ENCODE results near the gene GAGE12G.
"Not testable (repeated sequence)": the region's sequence is repeated elsewhere in the genome, so short reads cannot be mapped to it uniquely, and the experiment has no call there.

The GAGE12G gene

GRCh38 chrX:49570100-49570499 is at the start of gene GAGE12G:
GAGE12G (plus strand) TSS chrX:49570400; CDS start chrX:49571555, 1,155 bp downstream.
- DNase-seq, result not testable (repeated sequence)

- not testable (repeated sequence) for DNase-seq
Measured at GRCh38 chrX:49531877-49532276, 38.3 kb upstream of the GAGE12G start, which contains the start of gene GAGE12C. GAGE12C (plus strand) TSS chrX:49532177; CDS start chrX:49533332, 1,155 bp downstream.

- DNase-seq, result not testable (repeated sequence)
Measured at GRCh38 chrX:49541433-49541832, 28.8 kb upstream of the GAGE12G start, which contains the start of gene GAGE12D. GAGE12D (plus strand) TSS chrX:49541733; CDS start chrX:49542888, 1,155 bp downstream.

GRCh38 chrX:49550989-49551388 is 19.2 kb upstream of the GAGE12G start, which contains the start of gene GAGE12E:
GAGE12E (plus strand) TSS chrX:49551289; CDS start chrX:49552444, 1,155 bp downstream.
- DNase-seq, result not testable (repeated sequence)

GRCh38 chrX:49560542-49560941 is 9.7 kb upstream of the GAGE12G start, which contains the start of gene GAGE12F:
GAGE12F (plus strand) TSS chrX:49560842; CDS start chrX:49561997, 1,155 bp downstream.
- not testable (repeated sequence) for DNase-seq

- not testable (repeated sequence) for DNase-seq
Measured at GRCh38 chrX:49568728-49569127, 1.5 kb upstream of the GAGE12G start.

GRCh38 chrX:49569152-49569551 is 1.0 kb upstream of the GAGE12G start:
- not testable (repeated sequence) for DNase-seq

GRCh38 chrX:49579649-49580048 is 9.4 kb downstream of the GAGE12G start, which contains the start of gene GAGE12H:
GAGE12H (plus strand) TSS chrX:49579949; CDS start chrX:49581104, 1,155 bp downstream.
- not testable (repeated sequence) for DNase-seq

- DNase-seq, result not testable (repeated sequence)
Measured at GRCh38 chrX:49589196-49589595, 19.0 kb downstream of the GAGE12G start, which contains the start of gene GAGE2A. GAGE2A (plus strand) TSS chrX:49589496; CDS start chrX:49590651, 1,155 bp downstream.

GRCh38 chrX:49589769-49590478 is 19.7 kb downstream of the GAGE12G start:
- DNase-seq, result peak; percentile 22

- not testable (repeated sequence) for DNase-seq
Measured at GRCh38 chrX:49590488-49590887, 20.3 kb downstream of the GAGE12G start.

GRCh38 chrX:49598720-49599119 is 28.5 kb downstream of the GAGE12G start, which contains the start of gene GAGE1:
GAGE1 (plus strand) TSS chrX:49599020; CDS start chrX:49600175, 1,155 bp downstream.
- DNase-seq, result not testable (repeated sequence)

- DNase-seq, result no peak
Measured at GRCh38 chrX:49610718-49611310, 40.6 kb downstream of the GAGE12G start.

GRCh38 chrX:49618574-49618973 is 48.4 kb downstream of the GAGE12G start:
- no peak for DNase-seq

All from stimulated activated CD8-positive, alpha-beta memory T cell treated with anti-CD3 and anti-CD28 coated beads, Interleukin-4, amount 100 ng/mL, for 48 hours (primary cell).